ENCODE measurements around the gene SYNPR.

GRCh38 chr3:63473641-63474166 is 195.6 kb downstream of the SYNPR start:
- TF ChIP-seq CTCF (conservative IDR thresholded peaks at IDR 0.05 in 1 of 2, IDR thresholded peaks at IDR 0.05 in 1 of 2; ENCODE audit: extremely low read depth in 1 of 2, insufficient read depth in 1 of 2, low read depth in 1 of 2, low read length in 2 of 2) (no peak), EZH2 (IDR thresholded peaks at IDR 0.05; ENCODE audit: borderline replicate concordance, low read length) (no peak)

All from mammary epithelial cell (primary cell).